Measurements from ENCODE around the gene SLC38A6. TPM values are rescaled to one million over a fixed set of nuclear protein-coding genes. Genes with fewer than 3 reads are reported as not detected.

SLC38A6 gene
- total RNA-seq, 2 donors from 2014 or later = 9.9 to 18.2 TPM

- no peak for DNase-seq
- Mint-ChIP-seq H3K9me3 (no peaks in the 10 kb centered on the region), H3K27me3 (ENCODE audit: insufficient read depth) (no peaks in the 10 kb centered on the region), H3K4me1 (peaks cover 21% of the 10 kb centered on the region), H3K36me3 (ENCODE audit: low read depth) (no peaks in the 10 kb centered on the region), H3K4me3 (no peak overlapping the region), H3K27ac (no peak overlapping the region)
- TF ChIP-seq CTCF (conservative IDR thresholded peaks at IDR 0.05) = no peak
- Histone ChIP-seq H3K27me3 (ENCODE audit: control insufficient read depth, insufficient read depth, low read length, poor library complexity, severe bottlenecking) (no peaks in the 10 kb centered on the region), H3K4me1 (ENCODE audit: control insufficient read depth, insufficient read depth, low read length) (no peaks in the 10 kb centered on the region), H3K9ac (ENCODE audit: extremely low read depth, low read length, poor library complexity, severe bottlenecking) (no peak overlapping the region), H3K27ac (ENCODE audit: low read depth, low read length) (no peak overlapping the region), H3K9me3 (ENCODE audit: control insufficient read depth, low read length) (no peaks in the 10 kb centered on the region), H3K4me3 (ENCODE audit: low read length) (no peak overlapping the region), H3K36me3 (ENCODE audit: control insufficient read depth, insufficient read depth, low read length) (no peaks in the 10 kb centered on the region)
Measured at GRCh38 chr14:61042220-61042619, 61.2 kb downstream of the SLC38A6 start.

- H3K9me3 ChIP-seq (ENCODE audit: control insufficient read depth, low read length) = no peaks in the 10 kb centered on the region
- WGBS, 2 experiments (ENCODE audit: insufficient coverage in 1 of 2, insufficient read length in 1 of 2) = 86 to 97% methylated on average over 1 of the region's 1 CpG
- Mint-ChIP-seq H3K4me1 (peaks cover 21% of the 10 kb centered on the region), H3K27me3 (ENCODE audit: insufficient read depth) (no peaks in the 10 kb centered on the region), H3K9me3 (no peaks in the 10 kb centered on the region), H3K27ac (no peak overlapping the region), H3K4me3 (no peak overlapping the region), H3K36me3 (ENCODE audit: low read depth) (no peaks in the 10 kb centered on the region)
- H3K27me3 ChIP-seq (ENCODE audit: control insufficient read depth, insufficient read depth, low read length, poor library complexity, severe bottlenecking) = no peaks in the 10 kb centered on the region
- no peak for TF ChIP-seq CTCF (conservative IDR thresholded peaks at IDR 0.05)
- H3K4me3 ChIP-seq (ENCODE audit: low read length) = no peak overlapping the region
- H3K4me1 ChIP-seq (ENCODE audit: control insufficient read depth, insufficient read depth, low read length) = no peaks in the 10 kb centered on the region
- no peak for DNase-seq
- H3K36me3 ChIP-seq (ENCODE audit: control insufficient read depth, insufficient read depth, low read length) = no peaks in the 10 kb centered on the region
- H3K27ac ChIP-seq (ENCODE audit: low read depth, low read length) = no peak overlapping the region
- H3K9ac ChIP-seq (ENCODE audit: extremely low read depth, low read length, poor library complexity, severe bottlenecking) = no peak overlapping the region
Measured at GRCh38 chr14:61043506-61043905, 62.5 kb downstream of the SLC38A6 start.

GRCh38 chr14:61047021-61047420 is 66.0 kb downstream of the SLC38A6 start:
- no peak overlapping the region for H3K27ac Mint-ChIP-seq
- H3K27me3 Mint-ChIP-seq (ENCODE audit: insufficient read depth) = no peaks in the 10 kb centered on the region
- Histone ChIP-seq H3K9ac (ENCODE audit: extremely low read depth, low read length, poor library complexity, severe bottlenecking) (no peak overlapping the region), H3K4me3 (ENCODE audit: low read length) (no peak overlapping the region), H3K36me3 (ENCODE audit: control insufficient read depth, insufficient read depth, low read length) (no peaks in the 10 kb centered on the region), H3K27ac (ENCODE audit: low read depth, low read length) (no peak overlapping the region), H3K4me1 (ENCODE audit: control insufficient read depth, insufficient read depth, low read length) (no peaks in the 10 kb centered on the region), H3K9me3 (ENCODE audit: control insufficient read depth, low read length) (no peaks in the 10 kb centered on the region), H3K27me3 (ENCODE audit: control insufficient read depth, insufficient read depth, low read length, poor library complexity, severe bottlenecking) (no peaks in the 10 kb centered on the region)
- no peaks in the 10 kb centered on the region for H3K36me3 Mint-ChIP-seq (ENCODE audit: low read depth)
- peaks cover 24% of the 10 kb centered on the region for H3K4me1 Mint-ChIP-seq
- H3K4me3 Mint-ChIP-seq = no peak overlapping the region
- H3K9me3 Mint-ChIP-seq = no peaks in the 10 kb centered on the region
- TF ChIP-seq CTCF (conservative IDR thresholded peaks at IDR 0.05) = no peak
- no peak for DNase-seq

Data from endodermal cell (in vitro differentiated cells).